ENCODE results near the gene BRICD5. TPM values are rescaled to one million over a fixed set of nuclear protein-coding genes. Genes with fewer than 3 reads are reported as not detected.

Gene BRICD5
- total and polyA plus RNA-seq, 2 of the 13 experiments (the other 11 are each of a cell fraction or from before 2014, with no cell fraction given): 1.6 to 5.8 TPM

DNA sequence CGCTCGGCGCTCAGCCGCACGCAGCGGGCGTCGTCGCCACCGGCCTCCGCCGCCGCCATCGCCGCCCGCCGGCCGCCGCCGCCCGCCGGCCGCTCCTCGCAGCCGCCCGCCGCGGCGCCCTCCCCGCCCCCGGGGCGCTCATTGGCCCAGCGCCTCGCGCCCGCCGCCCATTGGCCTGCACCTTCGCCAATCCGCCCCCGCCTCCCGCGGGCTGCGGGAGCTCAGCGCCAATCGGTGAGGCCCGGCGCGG, 4.0 kb upstream of the BRICD5 start, which contains the start of gene PGP:
Gene PGP, minus strand, starts transcription at position 122 of the 250 bp plus-strand sequence. Its CDS starts 63 bp downstream, at position 59.
- Histone ChIP-seq H2AFZ (ENCODE audit: low read length) (no peak within 1 kb of the TSS), H3K4me3 (replicated peaks in 1 of 3; ENCODE audit: insufficient read depth in 1 of 3, low read depth in 2 of 3, low read length in 3 of 3) (peak within 1 kb of the TSS; percentile 63 to 89 (median 78)), H3K79me2 (ENCODE audit: insufficient read depth, low read length) (peaks cover 20% of the 10 kb centered on the region), H3K9ac (ENCODE audit: insufficient read depth, low read depth, low read length) (peak within 1 kb of the TSS; percentile 95), H3K9me3 (ENCODE audit: low read length) (no peaks in the 10 kb centered on the region), H4K20me1 (ENCODE audit: insufficient read depth, low read length) (0 out of 2 replicates have a peak, but pooled peaks cover 3% of the 10 kb centered on the region), H3K4me1 (ENCODE audit: insufficient read depth, low read length) (peaks cover 64% of the 10 kb centered on the region), H3K36me3 (replicated peaks in 1 of 2; ENCODE audit: control insufficient read depth in 1 of 2, insufficient read depth in 2 of 2, low read length in 2 of 2) (peaks cover 2 to 7% of the 10 kb centered on the region in 2 experiments; a peak in 2 of 5 replicates), H3K27me3 (ENCODE audit: control insufficient read depth in 1 of 2, insufficient read depth in 2 of 2, low read length in 2 of 2) (no peaks in the 10 kb centered on the region; a peak in 1 of 5 replicates), H3K4me2 (ENCODE audit: low read depth, low read length) (peak within 1 kb of the TSS; percentile 95), H3K27ac (ENCODE audit: extremely low read length, insufficient read depth, low read length) (peak within 1 kb of the TSS; percentile 92)
- 0% methylated on average over 3 of the region's 48 CpGs for WGBS (ENCODE audit: low lambda C conversion rate)
- in situ Hi-C loops (cut with HindIII; ENCODE audit: extremely low pct_ligation_motif_present, low pct_unique_long_range_greater_than_20kb) (no loop called here), intact Hi-C loops (cut with micrococcal nuclease; ENCODE audit: unreplicated experiment) (no loop called here)
- TF ChIP-seq POLR2A (IDR thresholded peaks at IDR 0.05; ENCODE audit: insufficient read depth in 1 of 2, low read depth in 2 of 2, low read length in 2 of 2) (peak in 1 of 2 experiments; percentile 37; a peak in 1 of 4 replicates), ZNF335 (CRISPR knock-in tag; IDR thresholded peaks at IDR 0.05) (no peak), HES4 (CRISPR knock-in tag; IDR thresholded peaks at IDR 0.05; ENCODE audit: borderline replicate concordance) (no peak), KLF13 (CRISPR knock-in tag; IDR thresholded peaks at IDR 0.05) (no peak), HNF4A (CRISPR knock-in tag; IDR thresholded peaks at IDR 0.05) (no peak), PCBP1 (IDR thresholded peaks at IDR 0.05; ENCODE audit: borderline replicate concordance, low read depth, low read length) (peak; percentile 81; the same call in 1 of the 2 replicates)
- TF ChIP-seq, protein P1, sequence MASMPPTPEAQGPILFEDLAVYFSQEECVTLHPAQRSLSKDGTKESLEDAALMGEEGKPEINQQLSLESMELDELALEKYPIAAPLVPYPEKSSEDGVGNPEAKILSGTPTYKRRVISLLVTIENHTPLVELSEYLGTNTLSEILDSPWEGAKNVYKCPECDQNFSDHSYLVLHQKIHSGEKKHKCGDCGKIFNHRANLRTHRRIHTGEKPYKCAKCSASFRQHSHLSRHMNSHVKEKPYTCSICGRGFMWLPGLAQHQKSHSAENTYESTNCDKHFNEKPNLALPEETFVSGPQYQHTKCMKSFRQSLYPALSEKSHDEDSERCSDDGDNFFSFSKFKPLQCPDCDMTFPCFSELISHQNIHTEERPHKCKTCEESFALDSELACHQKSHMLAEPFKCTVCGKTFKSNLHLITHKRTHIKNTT (CRISPR knock-in tag; IDR thresholded peaks at IDR 0.05): no peak
- ChIA-PET POLR2A (interaction anchor here (0.5 to 3.0 kb wide), 16 partner anchors 9 to 374 kb away, joined by 3 to 26 read pairs (median 4); partner anchors contain the start of genes ATP6V0C, E4F1, ECI1 and MLST8), CTCF (ENCODE audit: low intra/inter-chr PET ratio, low total read pairs) (no interaction called here)
- FAIRE-seq: no peak
- BruUV-seq (replicated peaks): no TSS peak
- peak; percentile 78; the same call in 2 of the 3 replicates for ATAC-seq
- DNase-seq (ENCODE audit: low spot score): no peak
